HG03064 (cell line): Measurements from ENCODE around the gene IPO13.

Experiments used
- ATAC-seq: cut with Tn5 transposase; IDR thresholded peaks from one replicate; pipeline ENCODE4 v1.9.1; 2021; ENCODE audit warnings: low read depth; ENCODE audit not compliant: unreplicated experiment

The IPO13 gene

DNA sequence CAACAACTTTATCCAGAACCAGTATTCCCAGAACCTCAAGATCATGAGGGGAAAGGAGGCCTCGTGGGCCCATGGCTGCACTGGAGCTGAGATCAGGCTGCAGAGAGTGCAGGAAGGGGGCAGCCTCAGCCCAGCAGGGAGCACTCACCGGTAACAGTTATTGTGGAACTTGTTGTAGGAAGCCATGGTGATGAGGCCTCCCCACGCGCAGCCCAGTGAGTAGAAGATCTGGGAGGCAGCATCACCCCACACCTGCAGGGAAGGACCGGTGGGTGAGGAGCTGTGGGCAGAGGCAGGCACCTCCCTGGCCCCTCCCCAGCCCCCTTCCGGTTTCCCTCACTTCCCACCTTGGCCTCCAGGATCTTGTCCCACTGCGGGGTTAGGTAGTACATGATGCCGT is 55.4 kb downstream of the IPO13 start:
- no peak for ATAC-seq

DNA sequence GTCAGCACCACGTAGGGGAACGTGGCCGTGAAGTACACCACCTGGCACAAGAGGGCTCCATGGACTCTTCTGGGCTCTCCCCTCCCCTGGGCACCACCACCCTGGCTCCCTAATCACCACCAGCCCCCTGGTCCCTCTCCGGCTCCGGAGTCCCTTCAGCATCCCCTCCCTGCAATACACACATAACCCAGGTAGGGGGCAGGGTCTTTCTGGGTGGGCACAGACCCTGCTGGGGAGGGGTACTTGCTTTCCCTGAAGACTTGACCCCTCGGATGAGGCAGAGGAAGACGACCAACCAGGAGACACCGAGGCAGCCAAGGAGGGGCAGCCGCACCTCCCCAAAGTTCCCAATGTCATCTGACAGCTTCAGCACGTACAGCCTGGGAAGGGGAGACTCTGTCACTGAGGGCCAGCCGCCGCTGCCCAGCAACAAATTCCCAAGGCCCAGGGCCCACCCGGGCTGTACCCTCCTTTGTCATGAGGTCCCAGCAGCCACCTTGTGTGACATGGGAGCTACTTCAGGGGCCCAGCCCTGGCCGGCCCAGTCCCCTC is 55.9 kb downstream of the IPO13 start:
- no peak for ATAC-seq

DNA sequence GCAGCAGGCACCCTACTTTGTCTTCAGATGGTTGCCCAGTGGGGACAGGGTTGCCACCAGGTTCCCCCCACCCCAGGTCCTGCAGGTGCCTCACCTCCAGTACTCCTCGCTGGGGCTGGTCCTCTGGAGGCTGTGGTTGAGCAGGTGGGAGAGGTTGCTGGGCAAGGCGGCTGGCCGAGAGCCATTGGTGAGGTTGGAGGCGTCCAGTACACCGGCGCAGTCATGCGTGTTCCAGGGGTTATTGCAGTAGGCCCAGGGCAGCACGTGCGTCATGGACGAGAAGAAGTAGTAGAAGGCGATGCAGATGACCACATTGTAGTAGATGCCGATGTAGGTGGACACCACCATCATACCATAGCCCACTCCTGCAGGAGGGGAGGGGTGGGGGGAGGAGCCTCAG is 61.5 kb downstream of the IPO13 start:
- no peak for ATAC-seq

DNA sequence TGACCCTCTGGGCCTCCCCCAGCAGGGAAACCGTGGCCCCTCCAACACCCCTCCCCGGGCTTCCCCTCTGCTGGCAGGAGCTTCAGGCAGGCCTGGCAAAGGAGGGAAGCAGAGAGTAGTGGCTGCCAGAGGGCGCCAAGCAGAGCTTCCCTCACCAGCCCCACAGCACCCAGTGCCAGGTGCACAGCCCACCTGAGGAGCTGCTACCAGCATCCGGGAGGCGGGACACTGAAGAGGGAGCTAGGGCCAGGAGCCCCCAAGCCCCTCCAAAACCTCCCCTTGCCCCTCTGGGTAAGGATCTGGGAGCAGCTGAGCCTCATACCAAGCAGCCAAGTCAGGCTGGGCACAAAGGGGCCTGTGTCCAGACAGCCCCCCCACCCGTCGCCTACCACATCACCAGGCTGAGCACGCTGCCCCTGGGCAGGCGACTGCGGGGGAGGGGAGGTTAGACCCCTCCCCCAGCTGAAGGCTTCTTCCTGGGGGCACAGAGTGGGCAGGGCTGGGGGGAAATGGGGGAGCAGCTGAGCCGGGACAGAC is 64.3 kb downstream of the IPO13 start:
- no peak for ATAC-seq

DNA sequence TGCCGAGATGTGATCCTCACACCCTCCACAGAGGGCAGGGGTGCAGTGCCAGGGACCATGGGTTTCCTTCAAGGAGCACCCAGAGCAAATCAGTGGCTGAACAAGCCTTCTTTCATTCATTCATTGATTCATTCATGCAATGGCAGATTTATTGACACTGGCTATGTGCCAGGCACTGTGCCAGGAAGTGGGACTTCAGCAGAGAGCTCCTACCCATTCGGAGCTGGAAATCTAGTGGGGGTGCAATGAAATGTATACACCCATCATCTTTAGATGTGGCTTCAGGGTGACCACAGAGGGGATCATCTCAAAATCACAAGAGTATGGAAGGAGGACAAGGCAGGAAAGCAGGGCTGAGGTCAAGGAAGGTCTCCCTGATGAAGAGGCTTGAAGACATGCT is 65.7 kb downstream of the IPO13 start:
- no peak for ATAC-seq

DNA sequence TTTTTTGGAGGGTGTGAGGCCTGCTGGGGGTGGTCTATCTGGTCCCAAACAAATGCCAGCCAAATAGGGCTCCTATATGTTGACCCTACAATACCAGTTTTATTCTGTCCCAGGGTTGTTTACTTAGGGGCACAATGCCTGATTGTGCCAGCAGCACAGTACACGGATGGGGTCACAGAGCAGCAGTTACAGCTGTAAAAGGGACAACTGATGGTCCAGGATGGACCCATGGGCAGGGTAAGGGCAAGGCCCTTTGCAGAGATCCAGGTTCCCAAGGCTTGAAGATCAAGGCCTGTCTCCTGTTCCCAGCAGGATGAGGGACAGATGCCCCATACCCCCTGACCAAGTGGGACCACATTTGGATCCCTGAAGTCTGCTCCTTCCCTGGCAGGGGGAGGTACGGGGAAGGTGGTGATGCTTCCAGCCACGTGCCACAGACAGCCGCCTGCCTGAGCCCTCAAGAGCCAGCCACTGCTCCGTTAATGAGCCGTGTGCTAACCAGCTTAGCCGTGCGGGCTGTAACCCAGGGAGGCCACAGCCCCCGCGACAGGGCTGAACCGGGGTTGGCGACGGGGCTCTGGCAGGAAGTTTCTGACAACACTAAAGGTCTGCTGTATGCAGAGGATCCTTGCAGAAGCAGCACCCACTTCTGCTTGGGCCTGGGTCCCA is 66.3 kb downstream of the IPO13 start:
- ATAC-seq = no peak

DNA sequence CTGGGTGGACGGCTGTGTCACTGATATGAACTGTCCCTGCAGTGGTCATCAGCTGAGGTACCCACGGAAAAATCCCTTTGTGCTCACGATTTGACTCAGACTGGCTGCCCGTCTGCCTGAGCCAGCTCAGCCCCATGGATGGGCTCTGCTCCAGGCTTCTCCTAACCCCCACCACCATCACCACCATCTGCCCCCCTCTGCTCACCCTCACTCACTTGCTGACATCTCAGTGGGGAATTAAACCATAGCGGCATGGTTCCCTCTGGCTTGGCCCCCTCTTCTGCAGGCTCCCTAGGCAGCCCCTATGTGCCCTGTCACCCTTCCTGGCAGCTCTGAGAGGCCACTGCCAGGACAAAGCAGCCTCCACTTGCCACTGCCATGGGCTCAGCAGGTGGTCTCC is 67.2 kb downstream of the IPO13 start:
- ATAC-seq = no peak

DNA sequence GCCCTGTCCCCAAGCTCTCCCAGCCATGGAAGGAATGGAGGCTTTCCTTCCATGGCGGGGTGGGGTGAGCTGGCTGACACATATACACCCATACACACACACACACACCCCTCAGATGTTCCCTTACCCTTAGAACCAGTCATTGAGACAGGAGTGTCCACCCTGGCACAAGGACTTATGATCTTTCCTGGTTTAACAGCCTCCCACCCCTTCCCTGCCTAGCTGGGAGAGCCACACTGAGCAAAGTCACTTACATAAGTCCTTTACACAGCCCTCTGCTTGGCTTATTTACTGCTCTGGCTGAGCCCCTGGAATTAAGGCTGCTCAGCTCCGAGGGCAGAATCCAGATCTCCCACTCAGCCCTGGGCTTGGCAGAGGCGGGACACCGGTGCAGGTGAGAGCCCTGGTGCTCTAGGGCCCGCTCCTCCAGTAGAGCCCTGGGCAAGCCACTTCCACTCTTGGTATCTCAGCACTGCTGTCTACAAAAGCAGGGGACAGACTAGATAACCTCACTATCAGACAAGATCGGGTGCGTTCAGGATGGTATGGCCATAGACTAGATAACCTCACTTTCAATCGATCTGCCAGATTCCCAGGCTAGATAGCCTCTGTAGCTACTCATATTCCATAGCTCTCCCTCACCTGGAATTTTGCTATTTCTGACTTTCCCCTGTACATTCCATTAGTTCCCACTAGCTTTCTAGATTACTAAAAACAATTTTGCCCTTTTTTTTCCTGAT is 67.8 kb downstream of the IPO13 start:
- no peak for ATAC-seq

DNA sequence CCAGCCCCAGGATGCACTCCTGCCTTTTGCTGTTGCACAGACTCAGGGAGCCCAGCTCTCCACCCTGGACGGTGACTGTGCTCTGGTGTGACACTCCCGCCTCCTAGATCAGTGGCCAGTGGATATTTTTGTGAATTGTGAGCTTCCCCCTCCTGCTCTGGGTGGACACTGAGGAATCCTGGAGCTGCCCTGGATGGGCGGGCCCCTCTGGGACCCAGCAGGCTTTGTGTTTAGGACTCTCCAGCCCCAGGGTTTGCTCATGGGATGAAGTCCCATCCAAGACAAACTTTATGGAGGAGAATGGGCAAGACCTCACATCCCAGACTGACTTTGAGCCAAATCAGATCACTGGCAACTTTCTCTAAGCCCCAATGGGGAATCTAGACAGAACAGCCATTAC is 68.5 kb downstream of the IPO13 start:
- ATAC-seq = no peak

DNA sequence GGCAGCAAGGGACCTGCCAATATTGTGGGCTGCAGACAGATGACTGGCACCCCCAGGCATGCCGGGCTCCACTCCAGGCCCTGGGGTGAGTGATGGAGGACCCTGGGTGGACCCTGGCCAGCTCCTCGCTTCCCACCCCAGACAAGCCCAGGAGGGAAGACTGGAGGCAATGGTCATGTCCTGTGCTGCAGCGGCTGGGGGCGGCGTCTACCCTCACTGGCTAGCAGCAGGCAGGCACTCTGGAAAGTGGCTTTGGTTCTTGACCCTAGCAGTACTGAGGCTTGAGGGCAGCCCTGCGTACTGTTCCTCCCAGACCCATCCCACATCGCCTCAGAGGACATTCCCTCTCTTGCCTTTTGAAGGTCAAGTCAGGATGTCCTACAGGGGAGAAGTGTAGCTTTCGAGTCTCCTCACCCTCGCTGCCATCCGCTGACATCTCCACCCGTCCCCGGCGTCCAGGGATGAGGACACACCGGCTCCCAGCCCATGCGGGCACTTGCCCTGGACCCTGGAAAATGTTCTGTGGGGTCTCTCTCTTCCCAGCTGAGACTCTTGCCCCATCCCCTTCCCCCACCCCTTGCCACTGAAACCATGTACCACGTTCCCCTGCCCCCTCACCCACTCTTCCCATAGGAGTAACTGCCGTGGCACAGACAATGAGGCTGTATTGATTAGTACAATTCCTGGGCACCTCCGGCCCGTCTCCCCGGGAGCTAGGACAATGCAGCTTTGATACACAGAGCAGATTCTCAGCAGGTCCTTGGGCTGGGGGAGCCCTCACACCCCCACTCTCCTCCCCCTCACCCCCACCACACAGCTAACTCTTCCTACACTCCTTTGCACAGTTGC is 69.5 kb downstream of the IPO13 start:
- ATAC-seq = no peak

DNA sequence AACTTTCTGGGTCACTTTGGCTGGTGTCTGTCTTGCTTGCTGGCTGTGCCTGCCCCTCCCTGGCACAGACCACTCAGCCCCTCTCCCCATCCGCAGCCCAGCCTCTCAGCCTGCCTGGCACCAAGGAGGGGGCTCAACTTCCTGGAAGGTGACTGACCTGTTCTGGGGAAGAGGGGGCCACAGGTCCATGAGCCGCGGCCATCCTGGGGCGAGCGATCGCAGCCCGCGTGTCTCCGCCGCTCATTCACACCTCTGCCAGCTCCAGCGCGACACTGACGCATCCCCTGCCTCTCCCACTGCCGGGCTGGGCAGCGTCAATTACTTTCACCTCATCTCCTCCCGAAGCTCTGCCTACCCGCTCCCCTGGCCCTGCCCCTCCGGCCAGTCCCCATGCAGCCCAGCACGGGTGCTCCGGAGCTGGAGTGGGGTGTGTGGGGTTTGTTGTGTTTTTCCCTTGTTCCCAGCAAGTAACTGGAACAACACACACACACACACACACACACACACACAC is 70.2 kb downstream of the IPO13 start:
- no peak for ATAC-seq
